ENCODE results near the gene DEPDC7.

DNA sequence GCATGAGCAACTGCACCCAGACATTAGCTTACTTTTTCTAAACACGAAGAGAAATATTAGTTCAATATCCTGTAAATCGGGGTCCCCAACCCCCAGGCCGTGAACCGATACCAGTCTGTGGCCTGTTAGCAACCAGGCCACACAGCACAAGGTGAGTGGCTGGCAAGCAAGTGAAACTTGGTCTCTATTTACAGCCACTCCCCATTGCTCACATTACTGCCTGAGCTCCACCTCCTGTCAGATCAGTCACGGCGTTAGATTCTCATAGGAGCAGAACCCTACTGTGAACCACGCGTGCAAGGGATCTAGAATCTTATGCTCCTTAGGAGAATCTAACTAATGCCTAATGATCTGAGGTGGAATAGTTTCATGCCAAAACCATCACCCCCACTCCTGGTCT, 27.8 kb upstream of the DEPDC7 start:
- TF ChIP-seq SUZ12 (IDR thresholded peaks at IDR 0.05) (no peak), FOXK2 (IDR thresholded peaks at IDR 0.05) (no peak), ELF4 (IDR thresholded peaks at IDR 0.05) (no peak), SP1 (IDR thresholded peaks at IDR 0.05) (no peak), FOXM1 (IDR thresholded peaks at IDR 0.05; ENCODE audit: borderline replicate concordance) (no peak), HDGF (IDR thresholded peaks at IDR 0.05; ENCODE audit: borderline replicate concordance) (no peak), NFRKB (IDR thresholded peaks at IDR 0.05) (no peak), ARNT (IDR thresholded peaks at IDR 0.05) (no peak), TARDBP (IDR thresholded peaks at IDR 0.05) (no peak), CTBP1 (IDR thresholded peaks at IDR 0.05; ENCODE audit: borderline replicate concordance) (no peak)

Measured in HEK293T (cell line).